Psoas muscle (tissue), 8 donors: ENCODE data around the gene CIZ1. TPM values are rescaled to one million over a fixed set of nuclear protein-coding genes. Genes with fewer than 3 reads are reported as not detected.

ENCODE experiments used
- ATAC-seq, 4 donors: fragments of 200-7000 bp; cut with Tn5 transposase; one replicate each; pipeline ENCODE4 v1.9.1; 2020; ENCODE audit warnings: moderate library complexity in 3 of 4, mild to moderate bottlenecking in 2 of 4
- DNase-seq, 2 donors: peaks; one replicate each; pipeline ENCODE4 v3.0.0-alpha.2; 2020
- H3K27ac ChIP-seq: fragments of 200-600 bp; one replicate; pipeline ENCODE4 v1.8.0; 2022
- H3K27me3 ChIP-seq, 3 donors: fragments of 200-600 bp in 1 of 3; one replicate each; pipeline versions ENCODE4 v1.6.1 to v1.8.0; 2013 to 2022; ENCODE audit warnings: low read length in 2 of 3, mild to moderate bottlenecking in 2 of 3, moderate library complexity in 1 of 3; ENCODE audit not compliant: insufficient read depth in 3 of 3
- H3K36me3 ChIP-seq, 2 donors: fragments of 200-600 bp in 1 of 2; one replicate each; pipeline versions ENCODE4 v1.6.1 to v1.8.0; 2013 to 2022; ENCODE audit warnings: low read depth in 1 of 2, mild to moderate bottlenecking in 1 of 2, moderate library complexity in 1 of 2; ENCODE audit not compliant: insufficient read depth in 1 of 2
- H3K4me1 ChIP-seq: fragments of 200-600 bp; one replicate; pipeline ENCODE4 v1.8.0; 2022
- H3K4me3 ChIP-seq: fragments of 200-600 bp; one replicate; pipeline ENCODE4 v1.8.0; 2022; ENCODE audit warnings: mild to moderate bottlenecking
- H3K9me3 ChIP-seq: fragments of 200-600 bp; one replicate; pipeline ENCODE4 v1.8.0; 2022
- CTCF ChIP-seq: fragments of 200-600 bp; IDR thresholded peaks from one replicate; pipeline ENCODE4 v1.8.0; 2022; ENCODE audit warnings: antibody characterized with exemption
- WGBS, 3 donors: extraction: QIAGEN DNeasy Blood & Tissue Kit; methylation state at CpG; one replicate each; pipeline versions ENCODE4 v1.1.6 to v1.1.7; 2013; 5-methylcytosine and 5-hydroxymethylcytosine counted together
- intact Hi-C, 2 donors: fragments of 100-400 bp; cut with DNase I; formaldehyde crosslinking; loops; one replicate each; pipeline versions ENCODE4 v1.11.0 to v1.14.2; 2022
- polyA plus RNA-seq, 3 donors: library from polyadenylated mRNA; stranded (reverse); fragments of 200-250 nt; gene quantifications; one replicate each; pipeline ENCODE4 v1.2.3, GENCODE V29; 2013
- total RNA-seq, 4 donors: library from RNA; stranded (reverse); fragmentation: NEBNext Ultra II Directional in 2 of 4; extraction: Animal tissue kit (Norgen Biotek cat#: 25700) in 2 of 4; gene quantifications; one replicate each; pipeline versions ENCODE4 v1.2.1 to v1.2.4, GENCODE V29; 2021 to 2023
- donor health status: healthy with polysubstance abuse.
- donor health status: DM: no; HTN: no; CAD: no; lungs with moderate emphysema.
- donor health status: Bipolar disorder and iron deficiency.
- donor health status: healthy.
- donor health status: DM: yes; HTN: yes; CAD: no.
- donor health status: DM: no; HTN: no; CAD: no.
- donor health status: DM: no; HTN: no; CAD: no.
- donor health status: DM: yes; HTN: yes; CAD: no.

CIZ1 gene
- total and polyA plus RNA-seq, 7 donors: 36.2 to 119 (median 86.0) TPM

- TF ChIP-seq CTCF: no peak
Observed at GRCh38 chr9:128226412-128226801, 35.0 kb upstream of the CIZ1 start.

GRCh38 chr9:128225770-128226411, 34.5 kb upstream of the CIZ1 start:
- 74 to 84% (median 77%) methylated on average over 13 to 19 of the region's 19 CpGs for WGBS, 3 donors
- DNase-seq: no peak
- intact Hi-C loops: no loop called here
- Histone ChIP-seq H3K4me3 (no peak overlapping the region), H3K9me3 (no peaks in the 10 kb centered on the region), H3K36me3 (no peaks in the 10 kb centered on the region), H3K27ac (no peak overlapping the region), H3K27me3 (no peaks in the 10 kb centered on the region), H3K4me1 (no peaks in the 10 kb centered on the region)
- ATAC-seq: no peak
- no peak for TF ChIP-seq CTCF

More at GRCh38 chr9:128226412-128226801, 35.0 kb upstream of the CIZ1 start:
- H3K27ac ChIP-seq: no peak overlapping the region
- DNase-seq (no peak), ATAC-seq (no peak)
- no peaks in the 10 kb centered on the region for H3K36me3 ChIP-seq
- no peaks in the 10 kb centered on the region for H3K27me3 ChIP-seq
- H3K4me3 ChIP-seq: no peak overlapping the region
- no peaks in the 10 kb centered on the region for H3K9me3 ChIP-seq
- no peaks in the 10 kb centered on the region for H3K4me1 ChIP-seq
- intact Hi-C loops: no loop called here
- WGBS, 3 donors: 77 to 78% (median 78%) methylated on average over 5 of the region's 5 CpGs

GRCh38 chr9:128224877-128225276, 33.5 kb upstream of the CIZ1 start:
- Histone ChIP-seq H3K9me3 (no peaks in the 10 kb centered on the region), H3K27me3 (no peaks in the 10 kb centered on the region), H3K36me3 (no peaks in the 10 kb centered on the region), H3K4me3 (no peak overlapping the region), H3K27ac (no peak overlapping the region), H3K4me1 (no peaks in the 10 kb centered on the region)
- TF ChIP-seq CTCF: no peak
- intact Hi-C loops: no loop called here
- DNase-seq (no peak), ATAC-seq (no peak)
- 87 to 95% (median 94%) methylated on average over 7 of the region's 7 CpGs for WGBS, 3 donors

GRCh38 chr9:128222880-128223670, 31.7 kb upstream of the CIZ1 start:
- H3K27me3 ChIP-seq: no peaks in the 10 kb centered on the region
- no peak overlapping the region for H3K4me3 ChIP-seq
- no peak overlapping the region for H3K27ac ChIP-seq
- ATAC-seq (no peak), DNase-seq (no peak)
- H3K4me1 ChIP-seq: no peaks in the 10 kb centered on the region
- H3K9me3 ChIP-seq: no peaks in the 10 kb centered on the region
- WGBS, 3 donors: 86 to 90% (median 90%) methylated on average over 12 to 13 of the region's 13 CpGs
- H3K36me3 ChIP-seq: no peaks in the 10 kb centered on the region
- no peak for TF ChIP-seq CTCF
- intact Hi-C loops: no loop called here
